Activated B cell treated with CpG ODN at 0.5 μM for 24 hours (primary cell): ENCODE data around the gene RIPOR2. TPM values are rescaled to one million over a fixed set of nuclear protein-coding genes. Genes with fewer than 3 reads are reported as not detected.
A peak's percentile ranks its signal among the peaks of the same experiment; 100 is the strongest.

Source experiments
- ATAC-seq: fragments of 200-7000 bp; cut with Tn5 transposase; one replicate; pipeline ENCODE4 v1.10.0; 2021; ENCODE audit warnings: low read depth, mild to moderate bottlenecking, moderate library complexity
- CTCF ChIA-PET: fragments of 350-600 bp; sonication (Branson Sonifier 250); formaldehyde crosslinking; loops from one replicate; lab custom pipeline; 2021; ENCODE audit warnings: antibody characterized with exemption; lab: Charles Lee
- POLR2A ChIA-PET: fragments of 350-600 bp; sonication (Branson Sonifier 250); formaldehyde crosslinking; loops from one replicate; lab custom pipeline; 2021; ENCODE audit warnings: antibody characterized with exemption; lab: Charles Lee
- DNase-seq: peaks from one replicate; pipeline ENCODE4 v3.0.0; 2022
- H3K27ac Mint-ChIP-seq: one replicate; pipeline ENCODE4 v1.8.0; 2020; ENCODE audit warnings: mixed read lengths
- H3K27me3 Mint-ChIP-seq: one replicate; pipeline ENCODE4 v1.8.0; 2021; ENCODE audit warnings: mixed read lengths
- H3K36me3 Mint-ChIP-seq: one replicate; pipeline ENCODE4 v1.8.0; 2021; ENCODE audit warnings: low read depth, mixed read lengths
- H3K4me1 Mint-ChIP-seq: one replicate; pipeline ENCODE4 v1.8.0; 2021; ENCODE audit warnings: mixed read lengths
- H3K4me3 Mint-ChIP-seq: one replicate; pipeline ENCODE4 v1.8.0; 2020; ENCODE audit warnings: mild to moderate bottlenecking, mixed read lengths
- H3K9me3 Mint-ChIP-seq: one replicate; pipeline ENCODE4 v1.8.0; 2020; ENCODE audit warnings: mixed read lengths
- CTCF ChIP-seq: fragments of 200-600 bp; IDR thresholded peaks from one replicate; pipeline ENCODE4 v1.8.0; 2022; ENCODE audit warnings: antibody characterized with exemption, mild to moderate bottlenecking
- intact Hi-C: fragments of 100-400 bp; cut with micrococcal nuclease; formaldehyde crosslinking; loops from one replicate; pipeline ENCODE4 v1.15.1; 2024
- total RNA-seq: library from RNA; stranded (reverse); gene quantifications from 2 replicates; pipeline ENCODE4 v1.2.3, GENCODE V29; 2022

Gene RIPOR2
- total RNA-seq, 1 donor from 2014 or later: 302 TPM

GRCh38 chr6:24847402-24847801, 88.4 kb downstream of the RIPOR2 start:
- Mint-ChIP-seq H3K9me3 (no peaks in the 10 kb centered on the region), H3K4me1 (peaks cover 5% of the 10 kb centered on the region), H3K36me3 (peaks cover 94% of the 10 kb centered on the region), H3K27ac (peak overlapping the region; percentile 16), H3K4me3 (no peak overlapping the region), H3K27me3 (no peaks in the 10 kb centered on the region)
- ATAC-seq: no peak
- ChIA-PET CTCF (interaction anchor here (1.1 to 1.2 kb wide), 4 partner anchors 9 to 179 kb away, joined by 3 to 4 read pairs (median 3); no protein-coding TSS in a partner anchor), POLR2A (interaction anchor here (1.6 kb wide), 1 partner anchor 9 kb away, joined by 4 read pairs; no protein-coding TSS in a partner anchor)
- TF ChIP-seq CTCF: no peak
- intact Hi-C loops: no loop called here
- no peak for DNase-seq

GRCh38 chr6:24845578-24845977, 90.2 kb downstream of the RIPOR2 start:
- Mint-ChIP-seq H3K27me3 (no peaks in the 10 kb centered on the region), H3K36me3 (peaks cover 100% of the 10 kb centered on the region), H3K4me3 (no peak overlapping the region), H3K9me3 (no peaks in the 10 kb centered on the region), H3K27ac (peak overlapping the region; percentile 62), H3K4me1 (peaks cover 7% of the 10 kb centered on the region)
- intact Hi-C loops: no loop called here
- ChIA-PET POLR2A (interaction anchor here (0.7 to 1.6 kb wide), 3 partner anchors 10 to 292 kb away, joined by 3 to 4 read pairs (median 3); no protein-coding TSS in a partner anchor), CTCF (interaction anchor here (1.2 kb wide), 1 partner anchor 226 kb away, joined by 4 read pairs; no protein-coding TSS in a partner anchor)
- ATAC-seq (no peak), DNase-seq (no peak)
- TF ChIP-seq CTCF: no peak

- no peak for TF ChIP-seq CTCF
- H3K36me3 Mint-ChIP-seq: peaks cover 100% of the 10 kb centered on the region
- ChIA-PET POLR2A (interaction anchor here (0.7 to 1.0 kb wide), 3 partner anchors 146 to 293 kb away, joined by 3 read pairs; no protein-coding TSS in a partner anchor), CTCF (no interaction called here)
- peak overlapping the region; percentile 62 for H3K27ac Mint-ChIP-seq
- no peak for DNase-seq
- H3K27me3 Mint-ChIP-seq: no peaks in the 10 kb centered on the region
- no peak for ATAC-seq
- intact Hi-C loops: no loop called here
- H3K9me3 Mint-ChIP-seq: no peaks in the 10 kb centered on the region
- H3K4me1 Mint-ChIP-seq: peaks cover 10% of the 10 kb centered on the region
- H3K4me3 Mint-ChIP-seq: no peak overlapping the region
Measured at GRCh38 chr6:24844903-24845302, 90.9 kb downstream of the RIPOR2 start.

GRCh38 chr6:24844061-24844460, 91.7 kb downstream of the RIPOR2 start:
- TF ChIP-seq CTCF: no peak
- ChIA-PET POLR2A (interaction anchor here (0.6 to 0.7 kb wide), 4 partner anchors 58 to 1057 kb away, joined by 3 to 4 read pairs (median 3); no protein-coding TSS in a partner anchor), CTCF (no interaction called here)
- H3K27me3 Mint-ChIP-seq: no peaks in the 10 kb centered on the region
- intact Hi-C loops: no loop called here
- peaks cover 100% of the 10 kb centered on the region for H3K36me3 Mint-ChIP-seq
- DNase-seq (no peak), ATAC-seq (no peak)
- peak overlapping the region; percentile 18 for H3K27ac Mint-ChIP-seq
- no peak overlapping the region for H3K4me3 Mint-ChIP-seq
- H3K4me1 Mint-ChIP-seq: peaks cover 10% of the 10 kb centered on the region
- H3K9me3 Mint-ChIP-seq: no peaks in the 10 kb centered on the region

- no peak overlapping the region for H3K27ac Mint-ChIP-seq
- POLR2A ChIA-PET: no interaction called here
- TF ChIP-seq CTCF: no peak
Measured at GRCh38 chr6:24840187-24840586, 95.6 kb downstream of the RIPOR2 start.

More at GRCh38 chr6:24840187-24840586, 95.6 kb downstream of the RIPOR2 start:
- Mint-ChIP-seq H3K4me3 (no peak overlapping the region), H3K4me1 (peaks cover 17% of the 10 kb centered on the region), H3K9me3 (no peaks in the 10 kb centered on the region), H3K27me3 (no peaks in the 10 kb centered on the region), H3K36me3 (peaks cover 93% of the 10 kb centered on the region)
- ATAC-seq (no peak), DNase-seq (no peak)
- CTCF ChIA-PET: no interaction called here
- intact Hi-C loops: no loop called here
